Astrocyte of the spinal cord (primary cell): Measurements from ENCODE around the gene GNB5.

ENCODE experiments used
- DNase-seq: peaks from one replicate; pipeline ENCODE4 v3.0.0; 2011; ENCODE audit warnings: low read depth, low spot score
- H3K4me3 ChIP-seq: 2 replicates; pipeline ENCODE4 v1.5.1; 2011; ENCODE audit warnings: low read depth, mild to moderate bottlenecking, low read length, moderate library complexity
- CTCF ChIP-seq: IDR thresholded peaks from 2 replicates; pipeline ENCODE4 v1.5.1; 2012; ENCODE audit warnings: low read depth, mild to moderate bottlenecking, low read length, inconsistent platforms
- in situ Hi-C: cut with HindIII; loops from 2 replicates; pipeline ENCODE4 v1.10.0; 2017; ENCODE audit warnings: low sequenced_read_pairs

Gene GNB5

GRCh38 chr15:52220937-52221660 is 29.9 kb upstream of the GNB5 start:
- in situ Hi-C loops, result no loop called here
- no peak for TF ChIP-seq CTCF
- no peak overlapping the region for H3K4me3 ChIP-seq
- DNase-seq, result no peak

GRCh38 chr15:52220251-52220650 is 29.1 kb upstream of the GNB5 start:
- TF ChIP-seq CTCF, result no peak
- DNase-seq, result no peak

GRCh38 chr15:52218816-52219215 is 27.6 kb upstream of the GNB5 start:
- H3K4me3 ChIP-seq, result no peak overlapping the region
- TF ChIP-seq CTCF, result no peak
- DNase-seq, result no peak
- in situ Hi-C loops, result no loop called here

More at GRCh38 chr15:52220251-52220650, 29.1 kb upstream of the GNB5 start:
- no peak overlapping the region for H3K4me3 ChIP-seq
- in situ Hi-C loops, result no loop called here

GRCh38 chr15:52218371-52218770 is 27.2 kb upstream of the GNB5 start:
- no peak for DNase-seq
- in situ Hi-C loops, result no loop called here
- TF ChIP-seq CTCF, result no peak
- H3K4me3 ChIP-seq, result no peak overlapping the region

GRCh38 chr15:52217186-52217585 is 26.0 kb upstream of the GNB5 start:
- TF ChIP-seq CTCF, result no peak
- no peak overlapping the region for H3K4me3 ChIP-seq
- in situ Hi-C loops, result no loop called here
- no peak for DNase-seq

GRCh38 chr15:52214553-52214952 is 23.4 kb upstream of the GNB5 start:
- TF ChIP-seq CTCF, result no peak
- DNase-seq, result no peak
- in situ Hi-C loops, result no loop called here
- H3K4me3 ChIP-seq, result no peak overlapping the region
